Small intestine (tissue), 7 donors: ENCODE measurements around the gene AUTS2. TPM values are rescaled to one million over a fixed set of nuclear protein-coding genes. Genes with fewer than 3 reads are reported as not detected.

ENCODE experiments used
- DNase-seq, 2 donors: peaks; one replicate each; pipeline versions ENCODE4 v3.0.0 to v3.0.0-alpha.2; 2013
- FAIRE-seq: peaks from 2 replicates; lab custom pipeline; 2012; peaks lifted over from hg19 to GRCh38; lab: Jason Lieb, UNC
- H3K27ac ChIP-seq, 3 donors: one replicate each; pipeline ENCODE4 v1.5.1; 2013; ENCODE audit warnings: low read length in 2 of 3, mild to moderate bottlenecking in 2 of 3, control low read depth in 1 of 3, inconsistent platforms in 1 of 3, low read depth in 1 of 3, moderate library complexity in 1 of 3
- H3K27me3 ChIP-seq, 3 donors: one replicate each; pipeline ENCODE4 v1.6.1; 2013; ENCODE audit warnings: low read length in 3 of 3, inconsistent platforms in 1 of 3; ENCODE audit not compliant: control insufficient read depth in 3 of 3, insufficient read depth in 3 of 3
- H3K36me3 ChIP-seq, 3 donors: one replicate each; pipeline ENCODE4 v1.6.1; 2013; ENCODE audit warnings: low read length in 3 of 3, inconsistent platforms in 1 of 3, low read depth in 1 of 3, mild to moderate bottlenecking in 1 of 3, moderate library complexity in 1 of 3; ENCODE audit not compliant: control insufficient read depth in 3 of 3, insufficient read depth in 2 of 3
- H3K4me1 ChIP-seq, 3 donors: one replicate each; pipeline ENCODE4 v1.6.1; 2013; ENCODE audit warnings: low read length in 2 of 3, inconsistent platforms in 1 of 3, low read depth in 1 of 3, mild to moderate bottlenecking in 1 of 3, moderate library complexity in 1 of 3; ENCODE audit not compliant: control insufficient read depth in 3 of 3, insufficient read depth in 2 of 3
- H3K4me3 ChIP-seq, 3 donors: one replicate each; pipeline ENCODE4 v1.5.1; 2013; ENCODE audit warnings: low read length in 3 of 3, control low read depth in 1 of 3, inconsistent platforms in 1 of 3, low read depth in 1 of 3, mild to moderate bottlenecking in 1 of 3, moderate library complexity in 1 of 3
- H3K9me3 ChIP-seq, 2 donors: one replicate each; pipeline ENCODE4 v1.6.1; 2013; ENCODE audit warnings: low read depth in 1 of 2, low read length in 1 of 2; ENCODE audit not compliant: control insufficient read depth in 2 of 2, insufficient read depth in 1 of 2
- WGBS, 3 donors: extraction: QIAGEN DNeasy Blood & Tissue Kit; methylation state at CpG; one replicate each; pipeline ENCODE4 v1.1.7; 2013; 5-methylcytosine and 5-hydroxymethylcytosine counted together
- polyA plus RNA-seq, 4 donors: library from polyadenylated mRNA; stranded (reverse) in 3 of 4; unstranded in 1 of 4; fragments of 200-250 nt in 3 of 4; fragments of 120-200 nt in 1 of 4; gene quantifications; one replicate each; pipeline versions ENCODE4 v1.2.1 to v1.2.3, GENCODE V29; 2013
- donor health status: healthy with polysubstance abuse.
- donor health status: control.
- donor health status: control.
- donor health status: Bipolar disorder and iron deficiency.
- donor health status: healthy.

The AUTS2 gene
- polyA plus RNA-seq, 4 donors = 4.9 to 43.5 (median 13.6) TPM

DNA sequence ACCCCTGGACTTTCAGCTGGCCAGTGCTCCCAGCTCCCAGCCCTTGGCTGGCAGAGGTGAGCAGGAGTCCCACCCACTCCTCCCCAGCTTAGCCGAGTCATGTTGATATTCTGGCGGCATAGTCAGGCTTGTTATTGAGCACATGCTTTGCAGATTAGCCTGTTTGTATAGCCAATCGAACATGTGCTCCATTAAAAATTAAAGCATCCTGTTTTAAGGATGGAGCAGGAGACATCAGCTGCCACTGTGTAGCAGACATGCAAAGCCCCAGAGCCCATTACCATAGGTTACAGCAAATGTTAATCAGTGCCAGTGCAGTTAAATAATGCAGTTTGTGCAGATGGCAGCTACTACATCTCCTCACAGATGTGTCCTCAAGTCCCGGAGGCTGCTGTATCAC lies 959.1 kb downstream of the AUTS2 start:
- Histone ChIP-seq H3K27ac (no peak overlapping the region), H3K36me3 (no peaks in the 10 kb centered on the region), H3K4me3 (no peak overlapping the region), H3K4me1 (no peaks in the 10 kb centered on the region), H3K27me3 (no peaks in the 10 kb centered on the region), H3K9me3 (peaks cover 0 to 9% of the 10 kb centered on the region in 2 donors)
- DNase-seq = no peak
- no peak for FAIRE-seq
- 76 to 84% (median 83%) methylated on average over 4 of the region's 4 CpGs for WGBS, 3 donors

DNA sequence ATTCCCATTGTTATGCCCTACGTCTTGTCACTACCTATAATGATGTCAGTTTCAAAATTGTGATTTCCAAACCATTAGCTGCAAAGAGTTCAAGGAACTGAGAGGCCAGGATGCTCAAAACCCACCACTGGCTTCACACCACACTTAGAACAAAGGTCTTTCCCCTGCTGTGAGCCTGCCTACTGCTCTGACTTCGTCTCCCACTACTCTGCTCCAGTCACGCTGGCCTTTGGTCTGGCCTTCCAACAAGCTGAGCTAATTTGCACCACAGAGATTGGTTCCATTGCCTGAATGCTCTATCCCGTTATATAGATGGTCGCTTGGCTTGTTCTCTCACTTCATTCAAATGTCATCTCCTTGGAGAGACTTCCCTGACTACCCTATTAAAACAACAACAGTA lies 961.5 kb downstream of the AUTS2 start:
- 86 to 93% (median 92%) methylated on average over 5 of the region's 5 CpGs for WGBS, 3 donors
- no peaks in the 10 kb centered on the region for H3K4me1 ChIP-seq
- H3K27ac ChIP-seq = no peak overlapping the region
- H3K4me3 ChIP-seq = no peak overlapping the region
- DNase-seq = no peak
- H3K9me3 ChIP-seq = peaks cover 0 to 9% of the 10 kb centered on the region in 2 donors
- FAIRE-seq = no peak
- no peaks in the 10 kb centered on the region for H3K27me3 ChIP-seq
- no peaks in the 10 kb centered on the region for H3K36me3 ChIP-seq

DNA sequence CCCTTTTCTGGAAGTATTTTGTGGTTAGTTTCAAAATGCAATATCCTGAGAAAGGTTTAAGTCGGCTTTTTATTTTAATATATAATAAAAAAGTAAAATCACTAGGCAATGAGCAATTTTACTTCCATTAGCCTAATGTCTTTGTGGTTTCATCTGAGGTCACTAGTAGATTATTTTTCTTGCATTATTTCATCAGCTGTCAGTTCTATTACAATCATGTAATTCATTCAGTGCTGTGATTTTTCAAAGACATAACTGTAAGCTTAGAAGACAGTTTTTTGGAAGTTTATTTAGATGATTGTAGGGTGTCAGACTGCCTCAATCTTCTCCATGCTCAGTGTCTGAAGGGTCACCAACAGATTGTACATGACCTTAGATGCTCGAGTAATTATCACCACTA lies 965.7 kb downstream of the AUTS2 start:
- Histone ChIP-seq H3K9me3 (peaks cover 0 to 7% of the 10 kb centered on the region in 2 donors), H3K36me3 (no peaks in the 10 kb centered on the region), H3K4me3 (no peak overlapping the region), H3K4me1 (peaks cover 0 to 2% (median 0%) of the 10 kb centered on the region in 3 donors), H3K27ac (no peak overlapping the region), H3K27me3 (no peaks in the 10 kb centered on the region)
- 53 to 75% (median 54%) methylated on average over 2 of the region's 2 CpGs for WGBS, 3 donors
- DNase-seq = no peak
- no peak for FAIRE-seq

DNA sequence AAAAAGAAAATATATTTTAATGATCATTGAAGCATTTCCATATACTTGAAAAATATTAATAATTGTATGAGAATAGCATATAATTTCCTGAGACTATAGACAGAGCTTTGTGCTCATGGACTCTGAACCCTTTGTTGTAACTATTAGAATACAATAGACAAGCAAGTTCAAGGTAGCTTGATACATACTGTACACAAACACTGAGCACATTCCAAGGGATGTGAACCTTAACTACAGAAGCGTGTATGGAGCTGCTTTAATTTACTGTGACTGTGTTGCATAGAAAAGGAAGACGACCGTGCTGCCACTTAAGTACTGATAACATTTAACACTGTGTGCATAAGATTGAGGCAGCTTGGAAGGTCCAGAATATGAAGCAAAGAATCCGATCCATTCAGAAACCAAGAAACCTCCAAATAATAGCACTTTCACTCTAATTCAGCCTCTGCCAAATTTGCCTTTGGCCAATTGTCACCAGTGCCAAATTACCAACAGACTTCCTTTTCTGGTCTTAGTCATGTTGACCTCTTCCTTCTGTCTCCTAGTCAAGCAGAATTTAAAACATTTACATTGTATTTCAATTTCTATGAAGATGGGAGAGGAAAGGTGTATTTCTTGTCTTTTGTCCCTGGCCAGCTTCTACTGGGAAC lies 967.6 kb downstream of the AUTS2 start:
- no peak overlapping the region for H3K27ac ChIP-seq
- no peak for FAIRE-seq
- 24 to 49% (median 38%) methylated on average over 4 of the region's 4 CpGs for WGBS, 3 donors
- no peak overlapping the region for H3K4me3 ChIP-seq
- H3K27me3 ChIP-seq = no peaks in the 10 kb centered on the region
- no peaks in the 10 kb centered on the region for H3K36me3 ChIP-seq
- peaks cover 2 to 5% (median 5%) of the 10 kb centered on the region in 3 donors for H3K4me1 ChIP-seq
- H3K9me3 ChIP-seq = no peaks in the 10 kb centered on the region
- peak in 1 of 2 donors; percentile 30 for DNase-seq

- WGBS, 3 donors = 79 to 83% (median 80%) methylated on average over 3 of the region's 3 CpGs
- Histone ChIP-seq H3K9me3 (no peaks in the 10 kb centered on the region), H3K27me3 (no peaks in the 10 kb centered on the region), H3K4me1 (peaks cover 2 to 10% (median 5%) of the 10 kb centered on the region in 3 donors), H3K4me3 (no peak overlapping the region), H3K27ac (no peak overlapping the region), H3K36me3 (no peaks in the 10 kb centered on the region)
- FAIRE-seq (no peak), DNase-seq (no peak)
These were observed 968.4 kb downstream of the AUTS2 start for GRCh38 chr7:70566671-70567070.

DNA sequence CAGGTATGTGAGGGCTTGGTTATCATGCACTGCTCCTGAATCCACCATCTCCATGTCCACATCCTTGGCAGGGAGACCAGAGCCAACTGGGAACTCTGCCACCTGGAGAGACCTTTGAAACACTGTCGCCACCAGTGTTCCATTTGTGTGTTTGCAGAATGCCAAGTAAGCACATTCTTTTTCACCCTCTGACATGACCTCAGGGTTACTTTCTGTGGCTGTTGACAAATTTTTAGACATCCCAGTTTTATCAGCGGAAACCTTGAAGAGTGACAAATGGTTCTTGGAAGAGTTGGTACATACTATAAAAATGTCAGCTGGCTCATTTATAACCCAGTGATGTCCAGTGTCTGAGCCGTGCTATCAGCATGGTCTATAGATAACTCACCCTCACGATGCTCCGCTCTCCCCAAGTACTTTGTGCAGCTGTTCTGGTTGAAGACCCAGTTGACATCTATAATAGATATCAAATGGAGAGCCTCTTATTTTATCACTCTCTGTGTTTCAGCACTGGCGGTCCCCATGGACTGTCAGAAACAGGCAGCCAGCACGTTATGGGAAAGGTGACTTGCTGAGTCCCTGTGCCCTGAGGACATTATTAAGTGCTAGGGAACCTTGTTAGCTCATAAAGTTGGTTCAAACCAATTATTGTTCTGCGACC lies 970.5 kb downstream of the AUTS2 start:
- WGBS, 3 donors = 42 to 75% (median 53%) methylated on average over 8 of the region's 8 CpGs
- Histone ChIP-seq H3K27me3 (no peaks in the 10 kb centered on the region), H3K4me1 (peaks cover 2 to 15% (median 5%) of the 10 kb centered on the region in 3 donors), H3K27ac (no peak overlapping the region), H3K4me3 (no peak overlapping the region), H3K36me3 (no peaks in the 10 kb centered on the region), H3K9me3 (no peaks in the 10 kb centered on the region)
- FAIRE-seq (no peak), DNase-seq (peak; percentile 22 to 91)

DNA sequence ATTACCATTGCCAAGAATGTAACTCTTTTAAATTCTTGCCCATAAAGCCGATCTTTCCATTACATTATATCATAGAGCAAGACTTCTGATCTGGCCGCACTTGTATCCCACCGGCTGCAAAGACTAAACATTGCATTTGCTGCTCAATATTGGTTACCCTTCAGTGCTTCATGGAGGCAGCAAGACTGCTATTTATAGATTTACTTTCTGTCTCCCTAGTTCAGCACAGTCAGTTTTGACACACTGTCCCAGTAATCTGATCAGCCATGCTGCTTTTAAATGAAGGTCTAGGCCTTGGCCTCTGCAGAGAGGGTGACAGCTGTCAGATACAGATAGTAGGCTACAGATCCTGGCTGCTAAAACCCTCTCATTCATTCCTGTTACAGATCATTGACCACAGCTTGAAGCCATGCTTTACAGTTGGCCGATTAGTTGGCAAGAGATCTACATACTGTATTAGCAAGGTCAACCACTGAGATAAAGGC lies 971.1 kb downstream of the AUTS2 start:
- no peak overlapping the region for H3K27ac ChIP-seq
- DNase-seq (no peak), FAIRE-seq (no peak)
- H3K9me3 ChIP-seq = no peaks in the 10 kb centered on the region
- no peak overlapping the region for H3K4me3 ChIP-seq
- no peaks in the 10 kb centered on the region for H3K36me3 ChIP-seq
- no peaks in the 10 kb centered on the region for H3K27me3 ChIP-seq
- WGBS, 3 donors = 90 to 91% (median 91%) methylated on average over 4 of the region's 4 CpGs
- H3K4me1 ChIP-seq = peaks cover 2 to 15% (median 5%) of the 10 kb centered on the region in 3 donors

DNA sequence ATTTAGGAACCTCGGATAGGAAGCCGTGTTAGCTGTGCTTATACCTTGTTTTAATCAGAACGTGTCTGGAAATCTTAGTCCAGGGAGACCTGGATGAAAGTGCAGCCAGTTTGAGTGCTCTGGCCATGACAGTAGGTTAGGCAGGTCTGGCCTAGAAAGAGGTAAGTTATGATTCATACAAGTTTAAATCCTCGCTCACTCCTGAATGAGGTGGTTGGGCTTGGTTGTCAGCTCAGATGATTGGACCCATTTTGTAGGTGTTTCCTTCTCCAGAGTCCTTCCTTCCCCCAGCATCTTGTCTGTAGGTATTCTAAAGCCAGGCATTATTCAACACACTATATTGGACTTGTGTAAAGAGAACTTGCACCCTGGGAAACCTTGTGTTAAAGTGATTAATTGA lies 971.8 kb downstream of the AUTS2 start:
- no peaks in the 10 kb centered on the region for H3K9me3 ChIP-seq
- H3K27ac ChIP-seq = no peak overlapping the region
- no peak overlapping the region for H3K4me3 ChIP-seq
- H3K4me1 ChIP-seq = peaks cover 2 to 15% (median 5%) of the 10 kb centered on the region in 3 donors
- H3K36me3 ChIP-seq = no peaks in the 10 kb centered on the region
- no peak for FAIRE-seq
- WGBS, 3 donors = 93 to 96% (median 93%) methylated on average over 4 of the region's 4 CpGs
- H3K27me3 ChIP-seq = no peaks in the 10 kb centered on the region
- DNase-seq = no peak
